GM18508 (cell line): Measurements from ENCODE around the gene ATP8B3.

Source experiments
- ATAC-seq: cut with Tn5 transposase; IDR thresholded peaks from one replicate; pipeline ENCODE4 v1.9.1; 2021; ENCODE audit warnings: moderate number of reproducible peaks; ENCODE audit not compliant: insufficient read depth, unreplicated experiment

The ATP8B3 gene

GRCh38 chr19:1850809-1851653 is 39.0 kb upstream of the ATP8B3 start:
- ATAC-seq, result no peak

DNA sequence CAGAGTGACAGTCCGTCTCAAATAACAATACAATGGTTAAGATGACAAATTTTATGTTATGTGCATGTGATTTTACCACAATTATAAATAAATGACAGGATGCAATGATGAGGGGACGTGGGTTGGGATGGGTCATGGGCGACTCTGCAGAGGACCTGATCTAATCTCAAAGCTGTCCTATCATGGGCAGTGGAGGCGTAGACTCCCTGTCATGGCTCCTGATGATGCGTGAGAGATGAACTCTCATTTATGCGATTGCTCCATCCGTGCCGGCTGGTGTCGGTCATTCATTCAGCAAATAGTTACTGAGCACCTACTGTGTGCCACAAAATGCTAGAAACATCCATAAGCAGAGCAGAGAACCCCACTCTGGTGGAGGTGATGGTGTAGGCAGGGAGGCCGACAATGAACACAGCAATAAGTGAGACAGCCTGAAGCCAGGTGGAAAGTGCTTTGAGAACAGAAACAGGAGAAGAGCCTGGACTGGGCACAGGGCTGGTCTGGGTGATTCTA is 37.9 kb upstream of the ATP8B3 start:
- ATAC-seq, result no peak

DNA sequence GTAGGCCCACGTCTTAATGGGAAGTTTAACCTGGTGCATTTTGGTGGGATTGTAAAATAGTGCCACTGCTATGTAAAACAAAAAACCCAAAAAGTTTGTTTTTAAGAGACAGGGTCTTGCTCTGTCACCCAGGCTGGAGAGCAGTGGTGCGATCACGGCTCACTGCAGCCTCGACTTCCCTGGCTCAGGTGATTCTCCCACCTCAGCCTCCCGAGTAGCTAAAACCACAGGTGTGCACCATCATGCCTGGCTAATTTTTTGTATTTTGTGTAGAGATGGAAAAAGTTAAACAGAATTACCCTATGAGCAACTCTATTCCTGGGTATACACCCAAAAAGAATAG is 37.0 kb upstream of the ATP8B3 start:
- no peak for ATAC-seq

- ATAC-seq, result peak; percentile 47
Observed at GRCh38 chr19:1848399-1849131, 36.5 kb upstream of the ATP8B3 start, which contains the start of gene REXO1. REXO1 (minus strand) TSS chr19:1848483; CDS start chr19:1848358, 125 bp downstream.

DNA sequence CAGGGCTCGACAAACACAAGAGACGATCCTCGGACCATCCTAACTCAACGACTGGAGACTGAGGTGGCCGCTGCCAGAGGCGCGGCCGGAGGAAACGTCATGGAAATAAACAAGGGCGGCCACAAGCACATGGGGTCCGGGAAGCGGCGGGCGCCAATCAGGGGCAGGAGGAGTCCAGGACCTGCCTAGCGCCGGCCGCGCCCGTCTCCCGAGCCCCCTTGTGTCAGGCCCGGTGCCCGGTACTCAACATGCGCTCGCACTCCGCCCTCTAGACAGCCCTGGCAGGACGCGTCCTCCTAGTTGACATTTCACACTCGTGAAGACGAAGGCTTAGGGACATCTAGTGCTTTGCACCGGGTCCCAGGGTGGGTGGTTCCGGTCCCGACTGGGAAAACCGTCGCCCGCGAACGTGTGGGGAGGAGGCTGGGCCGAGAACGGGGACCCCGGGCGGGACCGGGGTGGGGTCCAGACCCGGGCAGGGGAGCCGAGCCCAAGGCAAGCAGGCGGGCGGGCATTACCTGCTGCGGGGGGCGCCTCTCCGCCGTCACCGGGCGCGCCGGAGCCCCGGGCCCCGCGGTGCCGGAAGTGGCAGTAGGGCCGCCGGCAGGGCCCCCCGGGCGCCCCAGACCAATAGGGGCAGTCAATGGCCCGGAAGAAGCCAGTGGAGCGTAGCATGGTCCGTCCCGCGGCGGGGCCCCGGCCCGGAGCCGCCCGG is 35.8 kb upstream of the ATP8B3 start:
- no peak for ATAC-seq

DNA sequence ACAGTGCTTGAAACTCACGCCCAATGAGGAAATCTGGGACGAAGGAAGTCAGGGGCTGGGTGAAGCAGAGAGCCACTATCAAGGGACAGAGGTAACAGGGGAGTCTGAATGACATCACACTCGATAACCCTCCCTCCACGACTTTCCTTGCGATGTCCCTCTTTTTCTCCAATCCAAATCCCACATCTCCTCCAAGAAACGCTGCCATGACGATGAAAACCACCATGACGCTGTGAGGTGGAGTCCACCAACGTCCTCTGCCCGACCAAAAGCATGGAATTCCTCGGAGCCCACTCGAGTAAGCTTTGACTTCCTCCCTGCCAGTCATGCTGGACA is 35.2 kb upstream of the ATP8B3 start:
- no peak for ATAC-seq

DNA sequence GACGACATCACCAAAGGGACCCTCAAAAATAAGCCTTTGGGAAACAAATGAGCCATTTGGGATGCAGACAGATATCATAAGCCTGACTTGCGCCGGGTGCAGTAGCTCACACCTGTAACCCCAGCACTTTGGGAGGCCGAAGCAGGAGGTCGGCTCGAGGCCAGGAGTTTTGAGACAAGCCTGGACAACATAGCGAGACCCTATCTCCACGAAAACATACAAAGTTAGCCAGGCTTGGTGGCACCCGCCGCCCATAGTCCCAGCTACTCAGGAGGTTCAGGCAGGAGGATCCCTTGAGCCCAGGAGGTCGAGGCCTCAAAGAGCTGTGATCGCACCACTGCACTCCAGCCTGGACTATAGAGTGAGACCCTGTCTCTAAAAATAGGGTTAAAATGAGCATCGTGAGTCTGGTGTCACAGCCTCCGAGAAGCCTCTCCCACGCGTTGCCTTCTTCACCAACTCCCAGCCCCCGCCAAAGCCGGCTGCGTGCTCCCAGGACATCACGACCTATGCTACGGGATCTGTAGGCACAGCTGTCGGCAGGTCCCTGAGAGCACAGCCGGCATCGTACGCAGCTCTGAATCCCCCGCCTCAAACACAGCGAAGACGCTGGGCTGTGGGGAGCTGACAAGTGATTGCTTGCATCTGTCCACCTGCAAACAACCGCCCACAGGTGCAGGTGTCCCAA is 34.6 kb upstream of the ATP8B3 start:
- no peak for ATAC-seq

DNA sequence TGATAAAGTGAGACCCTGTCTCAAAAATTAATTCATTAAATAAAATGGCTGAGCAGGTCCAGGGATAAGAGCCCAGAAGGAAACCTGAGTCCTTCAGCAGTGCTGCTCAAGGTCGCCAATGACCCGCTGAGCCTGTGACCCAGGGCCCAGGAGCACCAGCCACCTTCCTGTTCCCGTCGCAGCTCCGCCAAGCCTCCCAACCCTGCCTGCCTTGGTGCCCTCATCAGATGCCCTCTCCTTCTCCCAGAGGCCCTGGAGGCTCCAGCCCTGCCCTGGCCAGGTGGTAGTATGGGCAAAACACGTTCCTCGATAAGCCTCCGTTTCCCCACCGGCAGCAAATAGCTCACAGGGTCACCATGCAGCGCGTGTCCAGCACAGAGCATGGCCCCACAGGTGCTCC is 33.6 kb upstream of the ATP8B3 start:
- ATAC-seq, result no peak

DNA sequence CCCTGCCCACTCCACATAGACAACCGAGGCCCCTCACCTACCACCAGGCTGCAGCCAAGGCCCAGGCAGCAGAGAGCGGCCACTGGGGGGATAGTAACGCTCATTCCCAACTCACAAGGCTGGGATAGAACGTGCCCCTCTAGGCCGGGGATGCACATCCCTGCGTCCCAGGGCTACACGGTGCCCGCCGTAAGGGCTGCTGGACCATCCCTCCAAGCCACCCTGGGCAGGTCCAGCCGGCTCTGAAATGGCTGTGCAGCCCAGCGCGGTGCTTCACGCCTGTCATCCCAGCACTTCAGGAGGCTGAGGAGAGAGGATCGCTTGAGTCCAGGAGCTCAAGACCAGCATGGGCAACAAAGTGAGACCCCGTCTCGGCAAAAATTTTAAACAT is 33.0 kb upstream of the ATP8B3 start:
- no peak for ATAC-seq

DNA sequence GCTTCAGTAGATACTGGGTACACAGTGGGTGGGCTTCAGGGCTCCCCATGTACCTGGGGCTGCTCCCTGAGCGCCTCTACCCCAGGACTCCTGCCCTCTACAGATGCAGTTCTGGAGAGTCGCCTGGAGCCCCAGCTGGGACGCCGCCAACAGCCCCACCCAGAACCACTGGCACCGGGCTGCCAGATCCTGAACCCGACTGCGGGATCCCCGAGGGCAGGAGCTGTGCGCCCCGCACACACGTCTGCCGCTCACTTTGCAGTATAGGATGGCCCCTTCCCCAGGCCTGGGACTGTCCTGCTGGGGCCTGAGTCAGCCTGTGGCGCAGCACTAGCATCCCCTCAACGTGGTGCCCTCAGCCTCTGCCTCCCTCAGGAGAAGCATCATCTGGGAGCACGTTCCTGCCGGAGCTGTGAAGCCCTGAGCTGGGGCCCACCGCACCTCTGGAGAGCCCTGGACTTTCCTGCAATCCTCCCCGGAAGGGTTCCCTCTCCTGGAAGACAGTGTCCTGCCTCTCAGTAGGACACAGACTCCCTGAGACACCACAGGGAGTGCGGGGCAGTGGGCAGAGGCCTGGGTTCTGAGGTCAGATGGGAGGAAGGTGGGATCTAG is 32.5 kb upstream of the ATP8B3 start:
- ATAC-seq, result no peak

- ATAC-seq, result no peak
Observed at GRCh38 chr19:1843646-1844394, 31.7 kb upstream of the ATP8B3 start.

- no peak for ATAC-seq
Observed at GRCh38 chr19:1843116-1843515, 31.0 kb upstream of the ATP8B3 start.

DNA sequence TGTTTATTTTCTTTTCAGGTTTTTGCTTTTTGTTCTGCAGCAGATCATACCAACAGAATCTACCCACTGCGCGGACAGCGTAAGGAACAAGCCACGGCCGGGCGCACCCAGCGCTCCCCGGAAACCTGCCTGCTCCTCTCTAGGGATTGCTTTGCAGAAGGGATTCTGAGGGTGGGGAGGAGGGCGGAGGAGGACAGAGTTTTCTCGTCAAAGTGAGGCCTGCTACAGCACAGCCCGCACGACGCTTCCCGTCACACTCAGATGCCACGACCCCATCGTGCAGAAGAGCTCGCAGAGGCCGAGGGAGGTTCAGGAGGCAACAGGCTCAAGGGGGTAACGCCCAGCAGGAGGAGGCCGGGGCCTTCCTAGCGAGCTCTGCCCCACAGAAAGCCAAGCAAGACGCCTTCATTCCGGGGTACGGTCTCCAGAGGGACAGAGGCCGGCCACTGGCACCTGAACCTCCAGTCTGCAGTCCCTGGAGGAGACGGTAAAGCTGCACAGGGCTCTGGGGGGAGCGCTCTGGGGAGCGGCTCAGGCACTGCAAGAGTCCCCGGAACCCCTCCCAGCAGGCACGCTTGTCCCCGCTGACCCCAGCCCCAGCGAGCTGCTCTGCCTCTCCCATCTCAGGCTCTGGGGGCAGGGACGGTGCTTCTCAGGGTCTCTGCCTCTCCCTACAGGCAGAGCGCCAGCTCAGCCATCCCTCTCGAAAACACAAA is 29.3 kb upstream of the ATP8B3 start:
- no peak for ATAC-seq

DNA sequence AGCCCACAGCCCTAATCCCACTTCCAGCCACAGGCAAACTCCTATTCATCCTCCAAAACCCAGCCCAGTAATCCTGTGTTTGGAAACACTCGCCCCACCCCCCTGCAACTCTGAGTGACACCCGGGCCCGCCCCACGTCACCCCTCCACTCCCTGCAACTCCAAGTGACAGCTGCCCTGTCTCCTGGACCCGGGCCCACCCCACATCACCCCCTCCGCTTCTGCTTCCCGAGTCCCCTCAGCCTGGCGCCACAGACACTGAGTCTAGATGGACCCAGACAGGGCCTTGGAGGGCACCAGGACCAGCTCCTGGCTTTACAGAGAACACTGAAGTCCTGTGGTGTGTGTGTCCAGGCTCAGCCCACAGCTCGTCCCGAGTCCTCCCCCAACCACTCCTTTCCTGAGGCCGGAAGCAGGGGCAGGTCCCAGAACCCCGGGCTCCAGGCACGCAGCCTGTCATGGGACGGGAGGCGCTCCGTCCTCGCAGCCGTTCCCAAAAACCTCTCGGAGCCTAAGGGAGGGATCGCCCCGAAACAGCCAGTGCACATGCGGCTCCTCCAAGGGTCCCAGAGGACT is 28.6 kb upstream of the ATP8B3 start:
- ATAC-seq, result no peak

DNA sequence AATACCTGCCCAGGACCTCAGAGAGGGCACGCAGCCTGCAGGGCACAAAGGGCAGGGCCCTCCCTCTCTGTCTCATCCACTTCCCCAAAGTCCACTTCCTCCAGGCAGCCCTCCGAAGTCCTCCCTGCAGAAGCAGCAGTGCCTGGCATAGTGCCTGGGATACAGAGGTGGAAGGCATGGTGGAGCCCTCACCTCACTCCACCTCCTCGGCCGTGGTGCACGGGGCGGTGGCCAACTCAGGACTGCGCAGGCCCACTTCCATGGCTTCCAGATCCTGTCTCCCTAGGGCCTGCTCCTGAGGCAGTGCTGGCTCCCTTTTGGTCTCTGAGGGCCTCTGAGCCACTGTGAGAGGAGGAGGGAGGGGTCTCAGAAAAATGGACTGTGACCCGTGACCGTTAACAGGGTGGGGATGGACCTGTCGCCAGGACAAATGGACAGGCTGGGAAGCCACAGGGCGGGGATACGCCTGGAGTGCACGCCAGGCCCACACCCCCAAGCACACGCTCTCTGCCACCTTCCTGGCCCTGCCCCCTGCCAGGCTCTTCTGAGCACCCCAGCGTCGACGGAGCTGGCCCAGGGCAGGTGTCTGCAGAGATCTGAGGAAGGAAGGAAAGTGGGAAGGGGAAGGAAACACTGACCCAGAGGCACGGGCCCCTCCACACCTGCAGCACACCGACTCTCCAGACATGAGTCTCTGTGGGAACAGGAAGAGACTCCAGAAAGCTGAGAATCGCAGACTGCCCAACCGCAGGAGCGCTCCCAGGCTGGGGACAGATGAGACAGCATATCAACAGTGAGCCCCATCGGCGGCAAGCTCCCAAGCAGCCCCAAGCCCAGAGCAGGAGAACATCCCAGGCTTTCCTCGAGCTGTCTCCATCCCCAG is 27.8 kb upstream of the ATP8B3 start:
- no peak for ATAC-seq

- ATAC-seq, result no peak
Observed at GRCh38 chr19:1837625-1838105, 25.6 kb upstream of the ATP8B3 start.

- ATAC-seq, result no peak
Observed at GRCh38 chr19:1837222-1837565, 25.1 kb upstream of the ATP8B3 start.
